WERI-Rb-1 (cell line): ENCODE results near the gene CUL4A.
A peak's percentile ranks its signal among the peaks of the same experiment; 100 is the strongest.

Source experiments
- DNase-seq: peaks from one replicate; pipeline ENCODE4 v3.0.0-alpha.2; 2020
- H3K27ac ChIP-seq: fragments of 250-450 bp; sonication (Bioruptor Pico); 2 replicates; pipeline ENCODE4 v1.5.1; 2020; ENCODE audit warnings: mild to moderate bottlenecking, moderate library complexity
- H3K27me3 ChIP-seq: fragments of 250-450 bp; sonication (Bioruptor Pico); 2 replicates; pipeline ENCODE4 v1.5.1; 2021; ENCODE audit warnings: mild to moderate bottlenecking, low read depth, moderate library complexity; ENCODE audit not compliant: insufficient read depth, severe bottlenecking
- H3K36me3 ChIP-seq: fragments of 250-450 bp; sonication (Bioruptor Pico); 2 replicates; pipeline ENCODE4 v1.5.1; 2020; ENCODE audit warnings: mild to moderate bottlenecking, moderate library complexity
- H3K4me3 ChIP-seq: 2 replicates; pipeline ENCODE4 v1.5.1; 2011; ENCODE audit warnings: low read depth, mild to moderate bottlenecking, control low read depth, low read length
- H3K9me3 ChIP-seq: fragments of 250-450 bp; sonication (Bioruptor Pico); 2 replicates; pipeline ENCODE4 v1.5.1; 2021; ENCODE audit warnings: mild to moderate bottlenecking, moderate library complexity; ENCODE audit not compliant: severe bottlenecking
- CTCF ChIP-seq: IDR thresholded peaks from 2 replicates; pipeline ENCODE4 v1.5.1; 2011; ENCODE audit warnings: low read depth, mild to moderate bottlenecking, control low read depth, inconsistent platforms, low read length

CUL4A gene

GRCh38 chr13:113202912-113203311 is 6.5 kb upstream of the CUL4A start:
- no peak overlapping the region for H3K27ac ChIP-seq
- peaks cover 87% of the 10 kb centered on the region for H3K36me3 ChIP-seq
- H3K27me3 ChIP-seq: no peaks in the 10 kb centered on the region
- TF ChIP-seq CTCF: no peak
- no peaks in the 10 kb centered on the region for H3K9me3 ChIP-seq
- no peak for DNase-seq
- no peak overlapping the region for H3K4me3 ChIP-seq

GRCh38 chr13:113203507-113204377 is 5.7 kb upstream of the CUL4A start:
- H3K9me3 ChIP-seq: no peaks in the 10 kb centered on the region
- no peak overlapping the region for H3K4me3 ChIP-seq
- no peak overlapping the region for H3K27ac ChIP-seq
- no peak for DNase-seq
- no peak for TF ChIP-seq CTCF
- H3K27me3 ChIP-seq: no peaks in the 10 kb centered on the region
- H3K36me3 ChIP-seq: peaks cover 84% of the 10 kb centered on the region

GRCh38 chr13:113204378-113204734 is 5.1 kb upstream of the CUL4A start:
- H3K4me3 ChIP-seq: no peak overlapping the region
- no peak overlapping the region for H3K27ac ChIP-seq
- no peaks in the 10 kb centered on the region for H3K9me3 ChIP-seq
- no peak for DNase-seq
- H3K36me3 ChIP-seq: peaks cover 78% of the 10 kb centered on the region
- TF ChIP-seq CTCF: no peak
- H3K27me3 ChIP-seq: no peaks in the 10 kb centered on the region

GRCh38 chr13:113205428-113205931 is 3.9 kb upstream of the CUL4A start:
- H3K9me3 ChIP-seq: no peaks in the 10 kb centered on the region
- TF ChIP-seq CTCF: no peak
- no peak for DNase-seq
- H3K4me3 ChIP-seq: no peak overlapping the region
- H3K27me3 ChIP-seq: no peaks in the 10 kb centered on the region
- peaks cover 66% of the 10 kb centered on the region for H3K36me3 ChIP-seq
- H3K27ac ChIP-seq: no peak overlapping the region

- Histone ChIP-seq H3K27me3 (no peaks in the 10 kb centered on the region), H3K27ac (peak overlapping the region; percentile 99), H3K4me3 (peak overlapping the region; percentile 89), H3K9me3 (no peaks in the 10 kb centered on the region), H3K36me3 (peaks cover 70% of the 10 kb centered on the region)
- DNase-seq: no peak
- TF ChIP-seq CTCF: no peak
Measured at GRCh38 chr13:113207460-113207859, 2.0 kb upstream of the CUL4A start.
